ENCODE measurements around the gene LRRC27.

DNA sequence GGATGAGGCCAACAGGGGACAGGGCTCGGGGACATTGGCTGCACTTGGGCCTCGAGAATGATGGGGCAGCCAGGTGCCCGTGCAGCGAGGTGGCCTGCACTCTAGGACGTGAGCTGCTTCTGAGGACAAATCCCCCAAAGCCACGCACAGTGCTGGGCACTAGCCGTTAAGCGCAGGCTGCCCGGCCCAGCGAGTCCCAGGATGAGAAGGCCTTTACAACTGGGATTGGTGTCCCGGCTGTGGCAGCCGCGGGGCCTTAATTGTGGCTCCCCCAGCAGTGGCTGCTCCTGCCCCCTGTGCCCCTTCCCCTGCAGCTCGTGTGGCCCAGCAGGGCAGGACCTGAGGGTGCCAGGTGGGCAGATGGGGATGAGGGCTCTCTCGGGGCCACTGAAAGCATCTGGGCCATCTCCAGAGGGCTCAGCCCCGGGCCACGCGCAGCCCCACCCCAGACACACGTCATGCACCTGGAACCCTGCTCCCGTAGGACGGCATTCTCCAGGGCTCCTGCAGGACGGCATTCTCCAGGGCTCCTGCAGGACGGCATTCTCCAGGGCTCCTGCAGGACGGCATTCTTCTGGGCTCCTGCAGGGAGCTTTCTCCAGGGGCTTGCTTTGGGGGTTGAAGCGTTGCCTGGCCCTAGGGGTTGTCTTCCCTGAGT, 71.6 kb downstream of the LRRC27 start:
- TF ChIP-seq POLR2A (IDR thresholded peaks at IDR 0.05; ENCODE audit: low read length): no peak
- no peak for TF ChIP-seq GATA1 (IDR thresholded peaks at IDR 0.05; ENCODE audit: low read depth, low read length)

Measured in erythroblast (primary cell).